ENCODE measurements around the gene VAC14.
"Not testable (repeated sequence)": the region's sequence is repeated elsewhere in the genome, so short reads cannot be mapped to it uniquely, and the experiment has no call there.

VAC14 gene

GRCh38 chr16:70658921-70659320, 142.0 kb downstream of the VAC14 start:
- DNase-seq: no peak

GRCh38 chr16:70657956-70658355, 143.0 kb downstream of the VAC14 start:
- DNase-seq: no peak

- no peak for DNase-seq
Measured at GRCh38 chr16:70656712-70657263, 144.2 kb downstream of the VAC14 start.

GRCh38 chr16:70656065-70656711, 144.8 kb downstream of the VAC14 start:
- DNase-seq: no peak

- DNase-seq: no peak
Measured at GRCh38 chr16:70653809-70654771, 146.9 kb downstream of the VAC14 start.

- DNase-seq: no peak
Measured at GRCh38 chr16:70653406-70653805, 147.6 kb downstream of the VAC14 start.

- DNase-seq: no peak
Measured at GRCh38 chr16:70652322-70652721, 148.6 kb downstream of the VAC14 start.

- no peak for DNase-seq
Measured at GRCh38 chr16:70651524-70651923, 149.4 kb downstream of the VAC14 start.

GRCh38 chr16:70650216-70650615, 150.7 kb downstream of the VAC14 start:
- no peak for DNase-seq

GRCh38 chr16:70649300-70649699, 151.7 kb downstream of the VAC14 start:
- DNase-seq: no peak

GRCh38 chr16:70648606-70649005, 152.4 kb downstream of the VAC14 start:
- no peak for DNase-seq

- DNase-seq: no peak
Measured at GRCh38 chr16:70647441-70648359, 153.3 kb downstream of the VAC14 start.

GRCh38 chr16:70646260-70647241, 154.4 kb downstream of the VAC14 start, which contains the start of gene IL34:
Gene IL34, plus strand, starts transcription at chr16:70646559. Its CDS starts 389 bp downstream, at chr16:70646948.
- DNase-seq: no peak

GRCh38 chr16:70644763-70645597, 156.0 kb downstream of the VAC14 start:
- DNase-seq: no peak

GRCh38 chr16:70643264-70643663, 157.7 kb downstream of the VAC14 start:
- not testable (repeated sequence) for DNase-seq

- no peak for DNase-seq
Measured at GRCh38 chr16:70642633-70643032, 158.3 kb downstream of the VAC14 start.

- no peak for DNase-seq
Measured at GRCh38 chr16:70638814-70639792, 161.9 kb downstream of the VAC14 start.
